Neuronal stem cell (in vitro differentiated cells): ENCODE results near the gene CYP27A1.

Experiments used
- DNase-seq: peaks from one replicate; pipeline ENCODE4 v3.0.0-alpha.2; 2013; ENCODE audit warnings: low spot score
- H2AFZ ChIP-seq: one replicate; pipeline ENCODE4 v1.6.1; 2013; ENCODE audit warnings: mild to moderate bottlenecking, low read length, inconsistent platforms
- H2AK5ac ChIP-seq: 2 replicates; pipeline ENCODE4 v1.6.1; 2013; ENCODE audit warnings: low read depth, mild to moderate bottlenecking, inconsistent platforms, low read length, moderate library complexity, mixed read lengths
- H2BK120ac ChIP-seq: 2 replicates; pipeline ENCODE4 v1.6.1; 2013; ENCODE audit warnings: low read depth, mild to moderate bottlenecking, inconsistent platforms, low read length, moderate library complexity, mixed read lengths
- H2BK12ac ChIP-seq: one replicate; pipeline ENCODE4 v1.6.1; 2013; ENCODE audit warnings: low read length, inconsistent platforms
- H2BK15ac ChIP-seq: 2 replicates; pipeline ENCODE4 v1.6.1; 2013; ENCODE audit warnings: mild to moderate bottlenecking, low read length, inconsistent platforms, mixed read lengths
- H2BK5ac ChIP-seq: one replicate; pipeline ENCODE4 v1.6.1; 2013; ENCODE audit warnings: inconsistent platforms, mild to moderate bottlenecking, low read length, moderate library complexity
- H3K14ac ChIP-seq: one replicate; pipeline ENCODE4 v1.6.1; 2013; ENCODE audit warnings: low read length, inconsistent platforms
- H3K18ac ChIP-seq: 2 replicates; pipeline ENCODE4 v1.6.1; 2013; ENCODE audit warnings: low read length, inconsistent platforms
- H3K23ac ChIP-seq: 2 replicates; pipeline ENCODE4 v1.6.1; 2013; ENCODE audit warnings: low read depth, mild to moderate bottlenecking, mixed read lengths, low read length, inconsistent platforms; ENCODE audit not compliant: poor library complexity
- H3K27ac ChIP-seq: replicated peaks from 3 replicates; pipeline ENCODE4 v1.5.1; 2013; ENCODE audit warnings: low read length, inconsistent platforms
- H3K27me3 ChIP-seq, 3 experiments: 2 replicates each; pipeline ENCODE4 v1.6.1; 2013; ENCODE audit warnings: low read length in 3 of 3, mild to moderate bottlenecking in 2 of 3, inconsistent platforms in 1 of 3, low read depth in 1 of 3, mixed read lengths in 1 of 3, moderate library complexity in 1 of 3; ENCODE audit not compliant: control insufficient read depth in 3 of 3, insufficient read depth in 3 of 3
- H3K36me3 ChIP-seq, 2 donors: replicated peaks in 1 of 2; 2 replicates each; pipeline ENCODE4 v1.6.1; 2013; ENCODE audit warnings: low read length in 2 of 2; ENCODE audit not compliant: control insufficient read depth in 2 of 2, insufficient read depth in 2 of 2
- H3K4ac ChIP-seq: 2 replicates; pipeline ENCODE4 v1.6.1; 2013; ENCODE audit warnings: inconsistent platforms, mild to moderate bottlenecking, low read length, moderate library complexity
- H3K4me1 ChIP-seq, 2 donors: 1 replicate in 1 of 2; 2 replicates in 1 of 2; pipeline ENCODE4 v1.6.1; 2013; ENCODE audit warnings: low read length in 2 of 2, low read depth in 1 of 2; ENCODE audit not compliant: control insufficient read depth in 2 of 2, insufficient read depth in 1 of 2
- H3K4me2 ChIP-seq: one replicate; pipeline ENCODE4 v1.6.1; 2013; ENCODE audit warnings: mild to moderate bottlenecking, low read length, inconsistent platforms; ENCODE audit not compliant: insufficient read depth, poor library complexity, severe bottlenecking
- H3K4me3 ChIP-seq, 2 donors: 2 replicates each; pipeline ENCODE4 v1.5.1; 2013; ENCODE audit warnings: low read length in 2 of 2, mild to moderate bottlenecking in 2 of 2, inconsistent platforms in 1 of 2, moderate library complexity in 1 of 2
- H3K79me1 ChIP-seq: one replicate; pipeline ENCODE4 v1.6.1; 2013; ENCODE audit warnings: low read depth, mild to moderate bottlenecking, inconsistent platforms, low read length, moderate library complexity
- H3K9ac ChIP-seq: one replicate; pipeline ENCODE4 v1.6.1; 2013; ENCODE audit warnings: mild to moderate bottlenecking, low read depth, low read length, inconsistent platforms; ENCODE audit not compliant: poor library complexity
- H3K9me3 ChIP-seq, 2 donors: replicated peaks in 1 of 2; 2 replicates each; pipeline versions ENCODE3 to v1.6.1; 2013; ENCODE audit warnings: low read length in 2 of 2, mild to moderate bottlenecking in 2 of 2, inconsistent platforms in 1 of 2, low read depth in 1 of 2, mixed read lengths in 1 of 2, moderate library complexity in 1 of 2; ENCODE audit not compliant: control insufficient read depth in 2 of 2, insufficient read depth in 1 of 2
- H4K8ac ChIP-seq: one replicate; pipeline ENCODE4 v1.6.1; 2013; ENCODE audit warnings: low read depth, mild to moderate bottlenecking, inconsistent platforms, low read length, moderate library complexity
- H4K91ac ChIP-seq: one replicate; pipeline ENCODE4 v1.6.1; 2013; ENCODE audit warnings: low read length, low read depth, mild to moderate bottlenecking, inconsistent platforms; ENCODE audit not compliant: poor library complexity
- WGBS, 2 donors: extraction: QIAGEN DNeasy Blood & Tissue Kit; methylation state at CpG; one replicate each; pipeline ENCODE4 v1.1.7; 2013; ENCODE audit warnings: missing lambda C conversion rate in 2 of 2, mixed read lengths in 1 of 2; ENCODE audit not compliant: insufficient read length in 2 of 2, insufficient replicate concordance in 1 of 2; ENCODE audit errors: extremely low coverage in 2 of 2; 5-methylcytosine and 5-hydroxymethylcytosine counted together

CYP27A1 gene

DNA sequence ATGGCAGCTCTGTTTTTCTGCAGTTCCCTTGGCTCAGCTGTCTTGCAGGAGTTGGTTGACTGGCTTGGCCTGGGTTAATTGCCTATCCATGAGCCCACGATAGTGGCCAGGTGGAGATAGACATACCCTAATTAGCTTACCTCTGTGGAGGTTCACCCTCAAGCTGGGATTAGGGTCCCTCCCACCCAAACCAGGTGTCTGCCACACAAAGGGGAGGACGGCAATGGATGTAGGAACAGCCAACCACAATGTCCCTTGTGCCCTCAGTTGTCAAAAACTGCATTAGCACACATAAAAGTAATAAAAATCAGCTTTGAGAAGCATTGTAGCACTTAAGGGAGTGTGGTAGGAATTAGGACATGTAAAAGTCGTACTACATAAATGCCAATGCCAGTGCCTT lies 4.2 kb downstream of the CYP27A1 start:
- no peak overlapping the region for H2BK120ac ChIP-seq
- WGBS, 2 donors: no CpG with 5 or more reads among the region's 3 CpGs

DNA sequence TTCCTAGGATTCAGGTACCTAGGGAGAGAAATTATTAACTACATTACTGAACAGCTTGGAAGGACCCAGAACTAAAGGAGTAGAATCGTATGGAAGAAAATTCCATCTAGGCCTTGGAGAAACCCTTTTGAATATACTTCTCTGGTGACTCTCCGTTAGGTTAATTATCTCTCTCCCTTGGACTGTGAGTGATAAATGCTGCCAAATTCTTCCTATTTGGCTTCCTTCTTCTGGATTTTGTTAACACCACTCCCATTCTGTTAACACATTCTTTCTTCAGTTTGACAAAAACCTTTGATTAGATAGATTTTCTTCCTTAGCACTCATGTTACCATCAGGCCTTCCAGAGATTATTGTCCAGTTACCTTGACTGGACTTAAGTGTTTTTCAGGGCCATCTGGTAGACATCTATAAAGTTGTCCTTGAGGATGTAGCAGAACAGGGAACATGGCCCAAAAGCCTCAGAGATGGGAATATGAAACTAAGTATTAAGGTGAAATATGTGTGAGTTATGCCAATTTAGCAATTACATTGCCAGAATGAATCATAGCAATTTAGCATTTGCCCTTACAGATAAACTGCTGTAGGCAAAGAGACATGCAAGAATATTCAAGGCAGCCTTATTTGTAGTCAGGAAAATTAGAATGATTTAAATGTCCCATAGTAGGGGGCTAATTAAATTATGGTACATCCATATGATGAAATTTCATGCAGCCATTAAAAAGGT lies 6.7 kb downstream of the CYP27A1 start:
- H2BK120ac ChIP-seq: no peak overlapping the region
- no peaks in the 10 kb centered on the region for H3K79me1 ChIP-seq
- H3K23ac ChIP-seq: no peak overlapping the region
- H3K27me3 ChIP-seq: peaks cover 0 to 10% (median 3%) of the 10 kb centered on the region in 3 experiments
- H3K4me3 ChIP-seq: no peak overlapping the region
- H3K9me3 ChIP-seq: no peaks in the 10 kb centered on the region
- no peak overlapping the region for H2BK5ac ChIP-seq
- H2BK12ac ChIP-seq: no peak overlapping the region
- no CpG with 5 or more reads among the region's 2 CpGs for WGBS, 2 donors
- H3K14ac ChIP-seq: no peak overlapping the region
- no peak overlapping the region for H3K27ac ChIP-seq
- H4K8ac ChIP-seq: no peak overlapping the region
- no peak overlapping the region for H3K9ac ChIP-seq
- no peak overlapping the region for H3K18ac ChIP-seq
- no peak overlapping the region for H2AK5ac ChIP-seq
- no peak overlapping the region for H3K4ac ChIP-seq
- H3K4me2 ChIP-seq: no peak overlapping the region
- H2AFZ ChIP-seq: no peak overlapping the region
- H4K91ac ChIP-seq: no peak overlapping the region
- no peaks in the 10 kb centered on the region for H3K36me3 ChIP-seq
- DNase-seq: no peak
- no peaks in the 10 kb centered on the region for H3K4me1 ChIP-seq
- H2BK15ac ChIP-seq: no peak overlapping the region

More for the DNA sequence above, 4.2 kb downstream of the CYP27A1 start:
- no peak overlapping the region for H2BK15ac ChIP-seq
- H2BK12ac ChIP-seq: no peak overlapping the region
- no peak overlapping the region for H3K4me3 ChIP-seq
- H3K23ac ChIP-seq: no peak overlapping the region
- H2AK5ac ChIP-seq: no peak overlapping the region
- no peaks in the 10 kb centered on the region for H3K36me3 ChIP-seq
- H3K14ac ChIP-seq: no peak overlapping the region
- H3K4ac ChIP-seq: no peak overlapping the region
- no peak overlapping the region for H4K91ac ChIP-seq
- no peak overlapping the region for H4K8ac ChIP-seq
- no peak overlapping the region for H3K18ac ChIP-seq
- H2BK5ac ChIP-seq: no peak overlapping the region
- H3K27ac ChIP-seq: no peak overlapping the region
- H2AFZ ChIP-seq: no peak overlapping the region
- H3K4me2 ChIP-seq: no peak overlapping the region
- no peak for DNase-seq
- H3K9me3 ChIP-seq: no peaks in the 10 kb centered on the region
- H3K4me1 ChIP-seq: peaks cover 0 to 1% of the 10 kb centered on the region in 2 donors
- peaks cover 4 to 25% (median 14%) of the 10 kb centered on the region in 3 experiments for H3K27me3 ChIP-seq
- no peaks in the 10 kb centered on the region for H3K79me1 ChIP-seq
- no peak overlapping the region for H3K9ac ChIP-seq

DNA sequence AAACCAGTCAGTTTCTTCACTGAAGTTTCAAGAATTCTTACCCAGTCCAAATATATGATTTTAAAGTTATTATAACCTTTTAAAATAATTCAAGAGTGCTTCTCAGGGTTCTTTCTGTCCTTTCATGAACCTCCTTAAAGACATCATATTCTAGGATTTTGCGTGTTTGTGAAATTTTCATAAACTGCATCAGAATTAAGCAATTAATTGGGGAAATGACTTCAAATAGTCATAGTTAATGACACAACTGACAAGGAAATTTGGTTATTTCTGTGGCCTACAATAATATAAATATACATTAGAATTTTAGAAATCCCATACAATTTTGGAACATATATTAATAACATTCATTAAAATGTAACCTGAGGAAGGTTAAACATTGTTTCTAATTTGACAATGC lies 10.5 kb downstream of the CYP27A1 start:
- Histone ChIP-seq H4K91ac (no peak overlapping the region), H2AK5ac (no peak overlapping the region), H3K4ac (no peak overlapping the region), H3K36me3 (no peaks in the 10 kb centered on the region), H3K9me3 (no peaks in the 10 kb centered on the region), H3K4me3 (no peak overlapping the region), H2BK120ac (no peak overlapping the region), H3K18ac (no peak overlapping the region), H3K79me1 (no peaks in the 10 kb centered on the region), H2BK15ac (no peak overlapping the region), H2BK12ac (no peak overlapping the region), H3K4me1 (no peaks in the 10 kb centered on the region), H2AFZ (no peak overlapping the region), H3K9ac (no peak overlapping the region), H3K27me3 (peaks cover 0 to 6% (median 0%) of the 10 kb centered on the region in 3 experiments), H3K27ac (no peak overlapping the region), H3K14ac (no peak overlapping the region), H4K8ac (no peak overlapping the region), H2BK5ac (no peak overlapping the region), H3K4me2 (no peak overlapping the region), H3K23ac (no peak overlapping the region)
- DNase-seq: no peak
- WGBS, 2 donors: no CpG with 5 or more reads among the region's 1 CpG

DNA sequence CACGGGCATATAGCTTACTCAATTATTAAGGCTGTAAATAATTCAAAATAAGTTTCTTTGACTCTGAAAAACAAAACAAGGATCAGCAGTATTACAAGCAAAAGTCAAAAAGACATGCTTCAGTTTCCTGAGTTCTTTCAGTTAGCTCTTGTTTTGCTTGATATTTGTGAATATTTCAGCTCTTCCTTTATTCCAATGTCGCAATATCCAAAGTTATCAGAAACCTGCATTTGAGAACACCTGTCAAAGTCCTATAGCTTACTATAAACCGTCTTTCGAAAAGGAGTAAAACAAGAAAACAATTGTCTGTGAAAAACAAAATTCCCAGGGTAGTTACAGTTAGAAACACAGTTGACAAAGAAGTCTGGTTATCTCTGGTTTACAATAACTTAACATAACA lies 14.7 kb downstream of the CYP27A1 start:
- H2BK120ac ChIP-seq: no peak overlapping the region
- H3K14ac ChIP-seq: no peak overlapping the region
- H3K36me3 ChIP-seq: no peaks in the 10 kb centered on the region
- H3K9ac ChIP-seq: no peak overlapping the region
- no peak overlapping the region for H3K4me3 ChIP-seq
- H2AK5ac ChIP-seq: no peak overlapping the region
- H2BK15ac ChIP-seq: no peak overlapping the region
- no peak overlapping the region for H3K27ac ChIP-seq
- no peak overlapping the region for H2AFZ ChIP-seq
- no peaks in the 10 kb centered on the region for H3K9me3 ChIP-seq
- no peak overlapping the region for H4K8ac ChIP-seq
- no peak overlapping the region for H2BK12ac ChIP-seq
- no peak for DNase-seq
- no peak overlapping the region for H2BK5ac ChIP-seq
- no peak overlapping the region for H4K91ac ChIP-seq
- peaks cover 0 to 3% of the 10 kb centered on the region in 2 donors for H3K4me1 ChIP-seq
- H3K4ac ChIP-seq: no peak overlapping the region
- no CpG with 5 or more reads among the region's 4 CpGs for WGBS, 2 donors
- H3K4me2 ChIP-seq: no peak overlapping the region
- no peak overlapping the region for H3K18ac ChIP-seq
- no peak overlapping the region for H3K23ac ChIP-seq
- no peaks in the 10 kb centered on the region for H3K79me1 ChIP-seq
- H3K27me3 ChIP-seq: peaks cover 0 to 3% (median 0%) of the 10 kb centered on the region in 3 experiments
